Thyroid gland (tissue), 4 donors: ENCODE measurements around the gene POR. TPM values are rescaled to one million over a fixed set of nuclear protein-coding genes. Genes with fewer than 3 reads are reported as not detected.
A peak's percentile ranks its signal among the peaks of the same experiment; 100 is the strongest.

Source experiments
- DNase-seq, 2 donors: peaks; one replicate each; pipeline ENCODE4 v3.0.0-alpha.2; 2019
- H3K27ac ChIP-seq, 3 donors: fragments of 200-600 bp; sonication (generic); 1 replicate in 2 of 3; 2 replicates in 1 of 3; pipeline ENCODE4 v1.5.1; 2016 to 2019; ENCODE audit warnings: mild to moderate bottlenecking in 1 of 3, moderate library complexity in 1 of 3
- H3K27me3 ChIP-seq: fragments of 200-600 bp; sonication (generic); one replicate; pipeline ENCODE4 v1.5.1; 2019
- H3K36me3 ChIP-seq, 2 donors: fragments of 200-600 bp; sonication (generic); one replicate each; pipeline ENCODE4 v1.5.1; 2016 to 2019
- H3K4me1 ChIP-seq, 2 donors: fragments of 200-600 bp; sonication (generic); one replicate each; pipeline ENCODE4 v1.5.1; 2017 to 2019
- H3K4me3 ChIP-seq, 3 donors: fragments of 200-600 bp; sonication (generic); replicated peaks in 1 of 3; 1 replicate in 2 of 3; 2 replicates in 1 of 3; pipeline ENCODE4 v1.5.1; 2016; ENCODE audit warnings: mild to moderate bottlenecking in 1 of 3
- H3K9me3 ChIP-seq: fragments of 200-600 bp; sonication (generic); one replicate; pipeline ENCODE4 v1.5.1; 2017
- POLR2A ChIP-seq, 2 donors: fragments of 450-650 bp; IDR thresholded peaks; one replicate each; pipeline ENCODE4 v1.6.1; 2017; ENCODE audit warnings: antibody characterized with exemption in 2 of 2, mild to moderate bottlenecking in 2 of 2, moderate library complexity in 1 of 2
- WGBS, 2 donors: methylation state at CpG; one replicate each; pipeline ENCODE4 v1.1.5; 2017; 5-methylcytosine and 5-hydroxymethylcytosine counted together
- intact Hi-C: fragments of 100-400 bp; cut with DNase I; formaldehyde crosslinking; loops from one replicate; pipeline ENCODE4 v1.15.1; 2023
- total RNA-seq, 4 donors: library from RNA; depleted of rRNA; stranded (reverse); fragments of >200 nt; gene quantifications; one replicate each; pipeline ENCODE4 v1.2.3, GENCODE V29; 2016
- TF ChIP-seq, protein P1 (sequence below), 6 experiments: fragments of 200-600 bp in 3 of 6; fragments of 450-650 bp in 3 of 6; sonication (generic) in 3 of 6; IDR thresholded peaks; one replicate each; pipeline ENCODE4 v1.5.1; 2016 to 2019; ENCODE audit warnings: antibody characterized with exemption in 6 of 6, mild to moderate bottlenecking in 2 of 6, inconsistent platforms in 1 of 6, moderate library complexity in 1 of 6

Gene POR
- total RNA-seq, 4 donors from 2014 or later: 141 to 341 (median 285) TPM

DNA sequence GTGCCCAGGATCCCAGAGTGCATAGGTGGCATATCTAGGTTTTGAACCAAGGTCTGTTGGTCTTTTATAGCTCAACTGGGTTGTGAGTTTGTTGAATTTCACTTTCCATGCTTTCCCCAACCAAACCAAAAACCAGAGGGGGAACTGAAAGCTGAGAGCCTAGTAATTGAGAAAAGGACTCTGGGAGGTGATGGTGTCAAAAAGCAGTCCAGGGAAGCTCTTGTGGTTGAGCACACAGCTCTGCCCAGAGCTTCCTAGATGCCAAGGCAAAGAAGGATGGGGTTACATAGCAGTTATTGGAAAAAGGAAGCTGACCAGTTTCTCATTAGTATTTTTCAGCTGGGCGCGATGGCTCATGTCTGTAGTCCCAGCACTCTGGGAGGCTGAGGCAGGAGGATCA is 9.9 kb downstream of the POR start:
- Histone ChIP-seq H3K36me3 (no peaks in the 10 kb centered on the region), H3K4me1 (peaks cover 66 to 78% of the 10 kb centered on the region in 2 donors), H3K27ac (peak overlapping the region; percentile 83 to 98 (median 94)), H3K9me3 (no peaks in the 10 kb centered on the region), H3K27me3 (no peaks in the 10 kb centered on the region), H3K4me3 (no peak overlapping the region)
- intact Hi-C loops: no loop called here
- TF ChIP-seq, protein P1, sequence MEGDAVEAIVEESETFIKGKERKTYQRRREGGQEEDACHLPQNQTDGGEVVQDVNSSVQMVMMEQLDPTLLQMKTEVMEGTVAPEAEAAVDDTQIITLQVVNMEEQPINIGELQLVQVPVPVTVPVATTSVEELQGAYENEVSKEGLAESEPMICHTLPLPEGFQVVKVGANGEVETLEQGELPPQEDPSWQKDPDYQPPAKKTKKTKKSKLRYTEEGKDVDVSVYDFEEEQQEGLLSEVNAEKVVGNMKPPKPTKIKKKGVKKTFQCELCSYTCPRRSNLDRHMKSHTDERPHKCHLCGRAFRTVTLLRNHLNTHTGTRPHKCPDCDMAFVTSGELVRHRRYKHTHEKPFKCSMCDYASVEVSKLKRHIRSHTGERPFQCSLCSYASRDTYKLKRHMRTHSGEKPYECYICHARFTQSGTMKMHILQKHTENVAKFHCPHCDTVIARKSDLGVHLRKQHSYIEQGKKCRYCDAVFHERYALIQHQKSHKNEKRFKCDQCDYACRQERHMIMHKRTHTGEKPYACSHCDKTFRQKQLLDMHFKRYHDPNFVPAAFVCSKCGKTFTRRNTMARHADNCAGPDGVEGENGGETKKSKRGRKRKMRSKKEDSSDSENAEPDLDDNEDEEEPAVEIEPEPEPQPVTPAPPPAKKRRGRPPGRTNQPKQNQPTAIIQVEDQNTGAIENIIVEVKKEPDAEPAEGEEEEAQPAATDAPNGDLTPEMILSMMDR (IDR thresholded peaks at IDR 0.05): no peak
- no peak for TF ChIP-seq POLR2A (IDR thresholded peaks at IDR 0.05)
- 89 to 96% methylated on average over 2 of the region's 2 CpGs for WGBS, 2 donors
- DNase-seq: no peak

DNA sequence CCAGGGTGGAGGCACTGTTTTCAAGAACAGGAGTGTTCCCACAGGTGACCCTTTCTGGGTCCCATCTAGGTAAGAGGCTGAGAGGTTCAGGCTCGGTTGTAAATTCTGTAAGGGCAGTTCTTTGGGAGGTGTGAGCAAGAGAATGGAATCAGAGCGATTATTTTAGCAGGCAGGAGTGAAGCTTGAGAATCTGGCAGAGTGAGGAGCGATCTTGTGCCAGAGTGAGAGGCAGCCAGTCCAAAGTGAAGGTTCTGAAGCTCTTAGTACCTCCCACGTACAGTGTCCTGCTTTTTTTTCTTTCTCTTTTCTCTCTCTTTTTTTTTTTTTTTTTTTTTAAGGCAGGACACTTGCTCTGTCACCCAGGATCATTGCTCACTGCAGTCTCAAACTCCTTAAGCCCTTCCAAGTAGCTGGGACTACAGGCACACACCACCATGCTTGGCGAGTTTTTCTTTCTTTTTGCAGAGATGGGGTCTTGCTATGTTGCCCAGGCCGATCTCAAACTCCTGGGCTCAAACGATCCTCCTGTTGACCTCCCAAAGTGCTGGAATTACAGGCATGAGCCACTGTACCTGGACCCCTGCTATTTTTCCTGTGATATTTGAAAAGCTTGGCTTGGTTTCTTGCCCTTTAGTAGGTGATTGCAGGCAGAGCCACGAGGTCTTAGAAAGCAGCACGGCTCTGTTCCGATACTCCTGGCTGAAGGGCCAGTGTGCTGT is 10.9 kb downstream of the POR start:
- peak; percentile 72 to 76 for DNase-seq
- intact Hi-C loops: no loop called here
- Histone ChIP-seq H3K27ac (peak overlapping the region; percentile 83 to 98 (median 94)), H3K27me3 (no peaks in the 10 kb centered on the region), H3K36me3 (no peaks in the 10 kb centered on the region), H3K4me1 (peaks cover 56 to 68% of the 10 kb centered on the region in 2 donors), H3K4me3 (no peak overlapping the region), H3K9me3 (no peaks in the 10 kb centered on the region)
- WGBS, 2 donors: 63 to 71% methylated on average over 10 of the region's 10 CpGs
- peak in 1 of 2 donors; percentile 34 for TF ChIP-seq POLR2A (IDR thresholded peaks at IDR 0.05)
- TF ChIP-seq, protein P1 (IDR thresholded peaks at IDR 0.05): no peak

DNA sequence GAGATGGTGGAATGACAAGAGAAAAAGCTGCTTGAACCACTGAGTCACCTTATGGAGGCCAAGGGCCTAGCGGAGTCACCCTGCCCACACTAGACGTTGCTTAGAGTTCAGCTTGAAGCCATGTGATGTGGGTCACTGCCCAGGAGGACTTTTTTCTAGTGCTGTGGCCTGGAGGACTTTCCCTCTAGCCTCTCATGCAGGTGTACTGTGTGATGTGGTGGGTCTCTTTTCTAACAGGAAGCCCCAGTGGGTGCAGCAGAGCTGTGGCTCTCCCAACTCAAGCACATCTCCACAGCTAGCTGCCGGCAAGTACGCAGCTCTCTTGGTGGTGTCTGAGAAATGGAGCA is 13.6 kb downstream of the POR start:
- Histone ChIP-seq H3K36me3 (no peaks in the 10 kb centered on the region), H3K4me1 (peaks cover 38 to 50% of the 10 kb centered on the region in 2 donors), H3K27ac (peak overlapping the region in 2 of 3 donors; percentile 43 to 49), H3K27me3 (no peaks in the 10 kb centered on the region), H3K9me3 (no peaks in the 10 kb centered on the region), H3K4me3 (no peak overlapping the region)
- TF ChIP-seq POLR2A (IDR thresholded peaks at IDR 0.05): no peak
- TF ChIP-seq, protein P1 (IDR thresholded peaks at IDR 0.05): no peak
- 53 to 73% methylated on average over 4 of the region's 4 CpGs for WGBS, 2 donors
- intact Hi-C loops: no loop called here
- DNase-seq: peak; percentile 40 to 41

DNA sequence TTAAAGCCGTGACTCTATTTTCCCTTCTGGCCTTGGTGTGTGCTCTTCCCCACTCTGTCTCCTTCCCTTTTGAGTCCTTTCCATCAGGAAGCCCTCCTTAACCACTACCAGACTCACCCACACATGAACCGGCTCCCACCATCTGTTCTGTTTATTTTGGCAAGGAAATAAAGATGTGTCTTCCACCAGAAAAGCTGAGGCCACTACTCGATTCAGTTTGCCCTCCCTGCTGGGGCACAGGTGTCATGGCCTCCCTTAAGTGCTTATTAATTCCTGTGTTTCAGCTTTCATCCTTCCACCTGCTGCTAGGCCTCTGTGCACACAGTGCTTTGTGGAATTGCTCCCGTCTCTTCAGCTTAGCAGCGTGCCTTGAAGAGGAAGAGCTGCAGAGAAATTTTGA is 16.7 kb downstream of the POR start:
- no peak for TF ChIP-seq POLR2A (IDR thresholded peaks at IDR 0.05)
- H3K4me1 ChIP-seq: peaks cover 8 to 26% of the 10 kb centered on the region in 2 donors
- no peak for DNase-seq
- no peaks in the 10 kb centered on the region for H3K9me3 ChIP-seq
- intact Hi-C loops: no loop called here
- H3K36me3 ChIP-seq: no peaks in the 10 kb centered on the region
- H3K4me3 ChIP-seq: no peak overlapping the region
- no peak overlapping the region for H3K27ac ChIP-seq
- H3K27me3 ChIP-seq: no peaks in the 10 kb centered on the region
- 56 to 62% methylated on average over 5 of the region's 5 CpGs for WGBS, 2 donors

DNA sequence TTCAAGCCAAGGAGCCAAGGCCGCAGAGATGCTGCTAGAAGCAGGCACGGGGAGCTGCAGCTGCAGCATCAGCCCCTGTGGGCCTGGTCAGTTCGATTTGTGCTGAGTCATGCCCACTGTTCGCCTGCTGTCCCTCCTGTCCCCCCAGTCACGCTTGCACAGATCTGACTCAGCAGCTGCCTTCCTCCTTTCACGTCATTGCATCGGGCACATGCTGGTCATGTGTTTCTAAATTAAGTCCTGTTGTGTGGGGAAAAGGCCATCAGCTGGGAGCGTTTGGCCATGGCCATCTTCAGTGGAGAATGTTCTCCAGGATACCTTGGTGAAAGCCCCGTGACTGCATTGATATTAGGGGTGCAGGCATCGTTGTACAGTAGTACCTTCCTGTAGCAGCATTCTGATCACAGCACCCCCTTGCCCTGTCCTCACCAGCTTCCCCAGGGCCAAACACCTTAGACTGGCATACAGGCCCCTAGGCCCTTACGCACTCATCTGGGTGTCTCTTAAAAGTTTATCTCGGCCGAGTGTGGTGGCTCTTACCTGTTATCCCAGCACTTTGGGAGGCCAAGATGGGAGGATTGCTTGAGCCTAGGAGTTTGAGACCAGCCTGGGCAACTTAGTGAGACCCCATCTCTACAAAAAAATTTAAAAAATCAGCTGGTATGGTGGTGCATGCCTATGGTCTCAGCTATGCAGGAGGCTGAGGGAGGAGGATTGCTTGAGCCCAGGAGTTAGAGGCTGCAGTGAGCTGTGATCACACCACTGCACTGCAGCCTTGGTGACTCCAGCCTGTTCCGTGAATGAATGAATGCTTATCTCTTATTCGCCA is 23.2 kb downstream of the POR start:
- Histone ChIP-seq H3K4me3 (no peak overlapping the region), H3K4me1 (peaks cover 19 to 31% of the 10 kb centered on the region in 2 donors), H3K27ac (peak overlapping the region; percentile 73 to 79 (median 76)), H3K27me3 (no peaks in the 10 kb centered on the region), H3K36me3 (no peaks in the 10 kb centered on the region), H3K9me3 (no peaks in the 10 kb centered on the region)
- intact Hi-C loops: no loop called here
- 72 to 78% methylated on average over 10 to 14 of the region's 15 CpGs for WGBS, 2 donors
- TF ChIP-seq, protein P1 (IDR thresholded peaks at IDR 0.05): no peak
- TF ChIP-seq POLR2A (IDR thresholded peaks at IDR 0.05): peak in 1 of 2 donors; percentile 26
- peak; percentile 80 to 82 for DNase-seq
